ENCODE results near the gene KCNQ2. TPM values are rescaled to one million over a fixed set of nuclear protein-coding genes. Genes with fewer than 3 reads are reported as not detected.

The KCNQ2 gene
- total and polyA plus RNA-seq, 12 donors: 0.69 to 81.6 (median 10.3) TPM; not detected in 3

GRCh38 chr20:63497946-63498935, 25.8 kb upstream of the KCNQ2 start:
- 0 to 6% (median 4%) methylated on average over 5 to 60 of the region's 60 CpGs for WGBS, 4 donors
- H3K4me3 ChIP-seq: peak overlapping the region in 2 of 4 donors; percentile 14 to 74
- H3K9me3 ChIP-seq (replicated peaks in 1 of 3): no peaks in the 10 kb centered on the region
- intact Hi-C loops (cut with DNase I): no loop called here
- no peaks in the 10 kb centered on the region for H3K36me3 ChIP-seq (replicated peaks in 1 of 2)
- peaks cover 8 to 16% of the 10 kb centered on the region in 2 donors for H3K4me1 ChIP-seq (replicated peaks in 1 of 2)
- no peaks in the 10 kb centered on the region for H3K27me3 ChIP-seq
- peak overlapping the region in 2 of 5 donors; percentile 78 to 83 for H3K27ac ChIP-seq
- TF ChIP-seq POLR2A (IDR thresholded peaks at IDR 0.05) (peak in 1 of 2 donors; percentile 28), CTCF (IDR thresholded peaks at IDR 0.05) (peak in 1 of 6 experiments; percentile 4)
- DNase-seq: peak; percentile 86 to 92 (median 89)

- peak overlapping the region in 2 of 4 donors; percentile 14 to 74 for H3K4me3 ChIP-seq
- peaks cover 8 to 16% of the 10 kb centered on the region in 2 donors for H3K4me1 ChIP-seq (replicated peaks in 1 of 2)
- no peak for TF ChIP-seq CTCF (IDR thresholded peaks at IDR 0.05)
- TF ChIP-seq POLR2A (IDR thresholded peaks at IDR 0.05): no peak
- H3K9me3 ChIP-seq (replicated peaks in 1 of 3): no peaks in the 10 kb centered on the region
- no peaks in the 10 kb centered on the region for H3K27me3 ChIP-seq
- peak overlapping the region in 2 of 5 donors; percentile 78 to 83 for H3K27ac ChIP-seq
- peak in 2 of 7 donors; percentile 16 to 20 for DNase-seq
- intact Hi-C loops (cut with DNase I): no loop called here
- no peaks in the 10 kb centered on the region for H3K36me3 ChIP-seq (replicated peaks in 1 of 2)
- WGBS, 4 donors: 40 to 78% (median 65%) methylated on average over 2 to 20 of the region's 20 CpGs
Measured at GRCh38 chr20:63497138-63497945, 24.9 kb upstream of the KCNQ2 start.

GRCh38 chr20:63496596-63497120, 24.2 kb upstream of the KCNQ2 start:
- intact Hi-C loops (cut with DNase I): no loop called here
- DNase-seq: peak in 2 of 7 donors; percentile 16 to 18

More at GRCh38 chr20:63496596-63497120, 24.2 kb upstream of the KCNQ2 start:
- WGBS, 4 donors: 64 to 76% (median 67%) methylated on average over 10 to 16 of the region's 16 CpGs
- Histone ChIP-seq H3K27me3 (no peaks in the 10 kb centered on the region), H3K4me3 (peak overlapping the region in 2 of 4 donors; percentile 6 to 9), H3K9me3 (replicated peaks in 1 of 3) (no peaks in the 10 kb centered on the region), H3K36me3 (replicated peaks in 1 of 2) (no peaks in the 10 kb centered on the region), H3K27ac (peak overlapping the region in 1 of 5 donors; percentile 78), H3K4me1 (replicated peaks in 1 of 2) (peaks cover 8 to 16% of the 10 kb centered on the region in 2 donors)
- TF ChIP-seq CTCF (IDR thresholded peaks at IDR 0.05) (no peak), POLR2A (IDR thresholded peaks at IDR 0.05) (no peak)

All from adrenal gland (tissue), 12 donors.